WTC11 (cell line): ENCODE measurements around the gene LYRM1.

Experiments
- ZBTB21 ChIP-seq: sonication (generic); formaldehyde crosslinking; IDR thresholded peaks from 2 replicates; pipeline ENCODE4 v1.8.1; 2023; ENCODE audit warnings: mild to moderate bottlenecking, missing genetic modification reagents, borderline replicate concordance
- TF ChIP-seq, protein P1 (sequence below): sonication (generic); formaldehyde crosslinking; IDR thresholded peaks from 2 replicates; pipeline ENCODE4 v1.8.1; 2022; ENCODE audit warnings: low read depth, mild to moderate bottlenecking, moderate library complexity, missing genetic modification reagents, borderline replicate concordance

DNA sequence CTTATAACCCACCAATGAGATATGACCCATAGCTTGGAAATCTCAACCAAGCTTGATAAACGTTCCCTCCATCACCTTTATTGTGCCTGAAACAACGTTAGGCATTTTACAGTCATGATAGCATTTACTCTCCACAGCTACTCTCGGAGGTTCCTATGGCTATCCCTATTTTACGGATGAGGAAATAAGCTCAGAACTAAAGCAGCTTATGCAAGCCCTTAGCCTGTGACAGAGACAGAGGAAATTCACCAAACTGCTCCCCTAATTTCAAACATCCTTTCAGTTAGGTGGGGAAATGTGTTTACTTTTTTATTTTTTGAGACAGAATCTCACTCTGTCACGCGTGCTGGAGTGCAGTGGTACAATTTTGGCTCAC lies 19.1 kb upstream of the LYRM1 start:
- TF ChIP-seq, protein P1, sequence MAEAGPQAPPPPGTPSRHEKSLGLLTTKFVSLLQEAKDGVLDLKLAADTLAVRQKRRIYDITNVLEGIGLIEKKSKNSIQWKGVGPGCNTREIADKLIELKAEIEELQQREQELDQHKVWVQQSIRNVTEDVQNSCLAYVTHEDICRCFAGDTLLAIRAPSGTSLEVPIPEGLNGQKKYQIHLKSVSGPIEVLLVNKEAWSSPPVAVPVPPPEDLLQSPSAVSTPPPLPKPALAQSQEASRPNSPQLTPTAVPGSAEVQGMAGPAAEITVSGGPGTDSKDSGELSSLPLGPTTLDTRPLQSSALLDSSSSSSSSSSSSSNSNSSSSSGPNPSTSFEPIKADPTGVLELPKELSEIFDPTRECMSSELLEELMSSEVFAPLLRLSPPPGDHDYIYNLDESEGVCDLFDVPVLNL: no peak
- TF ChIP-seq ZBTB21: no peak
